T47D (cell line): Measurements from ENCODE around the gene ADCY2.

Experiments
- DNase-seq, 2 experiments: peaks; one replicate each; pipeline versions ENCODE4 v3.0.0 to v3.0.0-alpha.2; 2011 to 2012; ENCODE audit warnings: low read depth in 1 of 2, low spot score in 1 of 2
- JUND ChIP-seq: IDR thresholded peaks from 2 replicates; pipeline ENCODE4 v1.6.1; 2012; ENCODE audit warnings: low read depth
- in situ Hi-C: cut with HindIII; loops from 2 replicates; pipeline ENCODE4 v1.10.0; 2016; ENCODE audit warnings: low sequenced_read_pairs, low pct_unique_long_range_greater_than_20kb

The ADCY2 gene

DNA sequence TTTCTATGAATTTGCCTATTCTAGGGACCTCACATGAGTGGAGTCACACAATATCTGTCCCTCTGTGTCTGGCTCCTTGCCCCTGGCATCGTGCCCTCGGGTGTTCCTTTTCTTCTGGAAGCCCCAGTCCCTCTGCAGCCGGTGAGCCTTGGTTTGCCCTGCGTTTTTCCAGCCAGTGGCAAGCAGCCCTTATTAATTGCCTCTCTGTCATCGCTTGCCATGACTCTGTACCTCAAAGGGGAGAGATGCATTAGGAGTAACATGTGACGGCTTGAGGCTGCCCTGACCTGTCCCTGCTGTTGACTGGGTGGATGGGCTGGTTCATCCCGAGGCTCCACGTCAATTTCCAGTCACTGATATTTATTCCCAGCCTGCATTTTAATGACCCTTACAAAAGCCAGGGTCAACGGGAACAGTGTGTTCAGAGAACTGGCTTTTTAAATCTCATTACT lies 367.7 kb downstream of the ADCY2 start:
- no peak for DNase-seq
- TF ChIP-seq JUND, result no peak
- in situ Hi-C loops, result no loop called here

DNA sequence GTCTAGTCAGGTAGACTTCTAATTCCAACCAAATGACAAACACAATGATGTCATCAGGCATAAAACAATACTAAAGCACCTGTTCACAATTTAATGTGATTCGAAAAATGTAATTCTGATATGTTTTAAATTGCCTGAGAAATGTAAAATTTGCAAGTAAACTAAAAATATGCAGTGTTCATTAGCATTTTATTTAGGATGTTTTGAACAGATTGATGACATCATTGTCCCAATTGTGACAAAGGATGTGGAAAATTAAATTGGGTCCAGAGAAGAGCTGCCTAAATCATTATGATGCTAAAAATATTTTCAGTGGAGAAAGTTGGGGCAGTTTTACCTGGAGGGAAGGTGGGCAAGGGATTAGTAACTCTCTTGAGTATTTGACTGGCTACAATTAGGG lies 368.5 kb downstream of the ADCY2 start:
- TF ChIP-seq JUND, result no peak
- in situ Hi-C loops, result no loop called here
- DNase-seq, result no peak

DNA sequence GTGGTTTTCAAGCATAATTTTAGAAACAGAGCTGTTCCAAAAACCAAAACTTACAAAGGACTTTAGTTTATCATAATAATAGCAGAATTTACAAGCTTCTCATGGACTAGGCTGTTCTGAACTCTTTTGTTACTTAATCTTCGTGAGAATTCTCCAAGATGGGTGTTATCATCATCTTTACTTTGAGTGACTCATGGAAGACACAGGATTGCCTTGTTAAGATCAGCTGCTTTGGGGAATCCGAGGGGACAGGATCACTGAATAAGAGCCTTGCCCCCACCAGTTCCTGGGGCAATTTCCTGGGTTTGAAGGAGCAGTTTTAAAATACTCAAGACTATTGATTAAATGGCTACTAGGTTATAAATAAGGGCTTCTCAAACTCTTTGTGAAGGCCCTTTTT lies 374.5 kb downstream of the ADCY2 start:
- in situ Hi-C loops, result no loop called here

DNA sequence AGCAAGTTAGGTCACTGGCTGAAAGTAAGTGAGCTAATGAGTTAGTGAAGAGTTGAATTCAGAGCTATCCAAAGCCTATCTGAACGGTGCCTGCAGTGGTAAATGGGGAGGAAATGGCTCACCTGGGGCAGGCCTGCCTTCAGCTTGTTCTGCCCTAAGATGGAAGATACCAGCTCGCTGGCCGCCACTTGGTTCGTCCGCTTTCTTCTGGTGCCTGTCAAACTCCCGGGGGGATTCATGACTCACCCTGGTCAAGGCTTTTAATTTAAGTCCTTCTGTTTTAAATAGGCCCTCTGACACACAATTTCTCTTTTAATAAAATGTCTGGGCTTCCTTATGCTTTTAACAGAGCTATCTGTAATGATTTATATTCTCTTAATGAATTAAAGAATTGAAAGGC lies 376.2 kb downstream of the ADCY2 start:
- DNase-seq, result no peak
- in situ Hi-C loops, result no loop called here
- no peak for TF ChIP-seq JUND

More for the DNA sequence above, 374.5 kb downstream of the ADCY2 start:
- no peak for TF ChIP-seq JUND
- DNase-seq, result no peak

- DNase-seq, result no peak
- in situ Hi-C loops, result no loop called here
- no peak for TF ChIP-seq JUND
Measured at GRCh38 chr5:7773178-7773577, 377.2 kb downstream of the ADCY2 start.

GRCh38 chr5:7776442-7776841 lies 380.5 kb downstream of the ADCY2 start:
- in situ Hi-C loops, result no loop called here
- DNase-seq, result no peak
- no peak for TF ChIP-seq JUND

DNA sequence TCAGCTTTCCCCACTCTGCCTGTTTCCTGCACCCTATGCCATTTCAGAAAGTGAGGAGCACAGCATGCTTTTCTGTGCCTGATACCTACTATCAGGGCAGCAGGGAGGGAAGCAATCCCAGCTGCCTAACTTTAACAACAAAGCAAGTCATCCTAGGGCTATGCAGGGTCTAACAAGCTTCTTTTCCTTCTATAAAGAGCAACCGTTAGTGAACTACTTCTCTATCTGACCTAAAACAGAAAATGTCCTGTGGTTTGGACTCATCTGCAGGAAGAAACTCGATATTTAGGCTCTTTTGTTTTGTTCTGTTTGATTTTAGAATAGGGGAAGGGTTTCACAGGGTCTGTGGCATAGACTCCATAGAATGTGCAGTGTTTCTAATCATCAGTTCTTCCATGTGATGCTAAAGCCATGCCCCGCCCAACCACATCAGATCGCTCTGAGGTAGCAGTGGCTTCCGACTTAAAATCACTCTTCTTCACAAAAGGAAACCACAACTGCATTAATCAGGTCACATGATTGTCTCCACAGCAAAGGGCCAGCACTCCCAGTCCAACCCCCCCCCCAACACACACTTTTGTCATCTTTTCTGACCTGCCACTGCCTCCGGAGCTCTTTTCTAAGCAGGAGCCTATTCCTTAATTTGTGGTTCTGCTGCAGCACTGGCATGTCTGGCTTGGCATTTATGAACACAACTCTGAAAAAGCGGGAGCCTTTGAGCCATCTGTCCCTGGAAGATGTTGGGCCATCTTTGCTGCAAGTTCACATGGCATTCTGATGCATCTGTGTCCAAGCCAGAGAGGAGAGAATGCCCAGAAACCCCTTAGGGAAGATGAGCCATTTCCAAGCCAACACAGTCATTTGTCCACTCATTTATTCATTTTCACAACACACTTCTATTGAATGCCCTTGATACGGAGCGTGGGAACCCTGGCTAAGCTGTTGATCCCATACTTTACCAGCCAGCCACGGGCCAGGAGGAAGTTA lies 383.4 kb downstream of the ADCY2 start:
- in situ Hi-C loops, result no loop called here
- DNase-seq, result no peak
- TF ChIP-seq JUND, result no peak

- in situ Hi-C loops, result no loop called here
- no peak for DNase-seq
- no peak for TF ChIP-seq JUND
Measured at GRCh38 chr5:7781899-7782298, 386.0 kb downstream of the ADCY2 start.

- DNase-seq, result no peak
- in situ Hi-C loops, result no loop called here
- TF ChIP-seq JUND, result no peak
Measured at GRCh38 chr5:7784683-7785380, 388.9 kb downstream of the ADCY2 start.

DNA sequence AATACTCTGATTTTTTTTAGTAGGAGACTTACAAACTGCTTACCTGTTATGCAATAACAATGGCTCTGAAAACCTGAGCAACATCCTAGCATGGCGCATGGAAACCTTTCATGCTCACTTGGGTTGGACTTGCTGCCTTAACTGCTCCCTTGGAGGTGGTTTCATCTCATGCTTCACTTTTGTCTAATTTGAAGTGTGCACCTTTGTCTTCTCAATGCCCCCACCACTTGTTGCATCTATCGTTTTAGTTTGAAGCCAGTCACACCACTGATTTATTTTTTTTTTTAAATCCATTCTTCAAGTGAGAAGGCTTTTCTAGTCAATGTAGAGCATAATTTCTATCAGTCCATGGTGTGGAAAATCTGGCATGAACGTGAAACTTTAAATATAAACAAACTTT lies 391.8 kb downstream of the ADCY2 start:
- in situ Hi-C loops, result no loop called here

GRCh38 chr5:7789567-7789966 lies 393.6 kb downstream of the ADCY2 start:
- TF ChIP-seq JUND, result no peak
- DNase-seq, result no peak

More for the DNA sequence above, 391.8 kb downstream of the ADCY2 start:
- no peak for TF ChIP-seq JUND
- no peak for DNase-seq

GRCh38 chr5:7793895-7794294 lies 398.0 kb downstream of the ADCY2 start:
- in situ Hi-C loops, result no loop called here
- no peak for DNase-seq

More at GRCh38 chr5:7789567-7789966, 393.6 kb downstream of the ADCY2 start:
- in situ Hi-C loops, result no loop called here

DNA sequence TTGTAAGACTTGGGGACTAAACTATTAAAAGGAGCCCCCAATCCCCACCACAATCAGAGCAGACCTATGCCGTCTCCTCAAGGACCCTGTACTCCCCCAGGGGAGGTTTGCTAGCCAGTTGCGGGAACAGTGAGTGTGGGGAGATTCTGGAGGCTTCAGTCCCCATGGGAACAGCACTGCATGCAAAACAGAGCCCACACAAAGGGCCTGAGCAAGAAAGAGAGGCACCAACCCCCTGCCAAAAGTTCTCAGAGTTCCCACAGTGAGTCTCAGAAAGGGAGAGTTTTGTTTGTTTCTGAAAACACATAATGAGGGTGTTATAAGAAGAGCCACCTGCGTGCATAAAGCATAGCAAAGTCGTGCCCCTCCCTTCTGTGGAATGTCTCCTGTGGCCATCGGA lies 398.4 kb downstream of the ADCY2 start:
- TF ChIP-seq JUND, result no peak
- no peak for DNase-seq
- in situ Hi-C loops, result no loop called here

More at GRCh38 chr5:7793895-7794294, 398.0 kb downstream of the ADCY2 start:
- no peak for TF ChIP-seq JUND
